Measurements from ENCODE around the gene CERS4.

DNA sequence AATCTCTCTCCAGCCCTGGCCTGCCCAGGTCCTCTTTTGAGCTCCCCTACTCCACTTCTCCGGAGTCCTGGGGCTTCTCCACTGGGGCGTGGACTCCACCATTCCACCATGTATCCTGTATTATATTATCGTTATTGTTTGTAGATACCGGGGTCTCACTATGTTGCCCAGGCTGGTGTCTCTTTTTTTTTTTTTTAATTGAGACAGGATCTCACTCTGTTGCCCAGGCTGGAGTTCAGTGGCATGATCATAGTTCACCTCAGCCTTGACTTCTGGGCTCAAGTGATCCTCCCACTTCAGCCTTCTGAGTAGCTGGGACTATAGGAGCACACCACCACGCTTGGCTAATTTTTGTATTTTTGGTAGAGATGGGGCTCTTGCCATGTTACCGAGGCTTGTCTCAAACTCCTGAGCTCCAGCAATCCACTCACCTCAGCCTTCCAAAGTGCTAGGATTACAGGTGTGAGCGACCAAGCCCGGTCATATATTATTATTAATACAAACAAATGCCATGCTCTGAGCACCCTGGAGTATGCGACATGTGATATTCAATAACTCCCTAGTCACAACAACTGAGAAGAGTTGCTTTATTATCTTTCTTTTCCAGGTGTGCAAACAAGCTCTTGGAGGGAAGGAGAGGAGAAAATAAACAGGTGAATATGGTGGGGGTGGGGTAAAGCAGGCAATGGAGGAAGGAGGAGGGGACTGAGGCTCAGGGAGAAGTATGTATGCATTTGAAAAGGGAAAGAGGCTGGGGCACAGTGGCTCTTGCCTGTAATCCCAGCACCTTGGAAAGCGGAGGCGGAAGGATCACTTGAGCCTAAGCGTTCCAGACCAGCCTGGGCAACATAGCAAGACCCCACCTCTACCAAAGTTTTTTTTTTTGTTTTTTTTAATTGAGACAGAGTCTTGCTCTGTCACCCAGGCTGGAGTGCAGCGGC is 2.8 kb upstream of the CERS4 start:
- TF ChIP-seq, protein P1, sequence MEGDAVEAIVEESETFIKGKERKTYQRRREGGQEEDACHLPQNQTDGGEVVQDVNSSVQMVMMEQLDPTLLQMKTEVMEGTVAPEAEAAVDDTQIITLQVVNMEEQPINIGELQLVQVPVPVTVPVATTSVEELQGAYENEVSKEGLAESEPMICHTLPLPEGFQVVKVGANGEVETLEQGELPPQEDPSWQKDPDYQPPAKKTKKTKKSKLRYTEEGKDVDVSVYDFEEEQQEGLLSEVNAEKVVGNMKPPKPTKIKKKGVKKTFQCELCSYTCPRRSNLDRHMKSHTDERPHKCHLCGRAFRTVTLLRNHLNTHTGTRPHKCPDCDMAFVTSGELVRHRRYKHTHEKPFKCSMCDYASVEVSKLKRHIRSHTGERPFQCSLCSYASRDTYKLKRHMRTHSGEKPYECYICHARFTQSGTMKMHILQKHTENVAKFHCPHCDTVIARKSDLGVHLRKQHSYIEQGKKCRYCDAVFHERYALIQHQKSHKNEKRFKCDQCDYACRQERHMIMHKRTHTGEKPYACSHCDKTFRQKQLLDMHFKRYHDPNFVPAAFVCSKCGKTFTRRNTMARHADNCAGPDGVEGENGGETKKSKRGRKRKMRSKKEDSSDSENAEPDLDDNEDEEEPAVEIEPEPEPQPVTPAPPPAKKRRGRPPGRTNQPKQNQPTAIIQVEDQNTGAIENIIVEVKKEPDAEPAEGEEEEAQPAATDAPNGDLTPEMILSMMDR (conservative IDR thresholded peaks at IDR 0.05; ENCODE audit: low read depth, low read length) = no peak
- TF ChIP-seq EZH2phosphoT487 (IDR thresholded peaks at IDR 0.05; ENCODE audit: borderline replicate concordance, low read length) = no peak
